ENCODE measurements around the gene GABRB1.

DNA sequence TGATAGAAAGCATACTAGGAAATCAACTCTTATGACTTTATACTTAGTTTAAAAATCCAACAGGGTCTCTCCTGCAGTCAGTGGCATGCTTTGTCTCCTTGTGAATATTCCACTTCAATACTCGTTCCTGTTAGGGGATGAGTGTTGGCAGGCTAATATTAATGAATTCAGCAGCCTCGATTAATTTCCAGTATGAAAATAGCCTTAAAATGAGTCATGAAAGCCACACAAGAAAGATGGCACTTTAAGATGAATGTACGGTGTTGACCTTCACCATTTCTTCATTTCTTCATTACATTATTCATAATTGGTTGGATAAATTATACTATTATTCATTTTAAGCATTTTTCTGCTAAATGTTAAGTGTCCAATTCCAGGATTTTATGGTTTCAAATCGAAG, 29.2 kb downstream of the GABRB1 start:
- TF ChIP-seq, protein P1, sequence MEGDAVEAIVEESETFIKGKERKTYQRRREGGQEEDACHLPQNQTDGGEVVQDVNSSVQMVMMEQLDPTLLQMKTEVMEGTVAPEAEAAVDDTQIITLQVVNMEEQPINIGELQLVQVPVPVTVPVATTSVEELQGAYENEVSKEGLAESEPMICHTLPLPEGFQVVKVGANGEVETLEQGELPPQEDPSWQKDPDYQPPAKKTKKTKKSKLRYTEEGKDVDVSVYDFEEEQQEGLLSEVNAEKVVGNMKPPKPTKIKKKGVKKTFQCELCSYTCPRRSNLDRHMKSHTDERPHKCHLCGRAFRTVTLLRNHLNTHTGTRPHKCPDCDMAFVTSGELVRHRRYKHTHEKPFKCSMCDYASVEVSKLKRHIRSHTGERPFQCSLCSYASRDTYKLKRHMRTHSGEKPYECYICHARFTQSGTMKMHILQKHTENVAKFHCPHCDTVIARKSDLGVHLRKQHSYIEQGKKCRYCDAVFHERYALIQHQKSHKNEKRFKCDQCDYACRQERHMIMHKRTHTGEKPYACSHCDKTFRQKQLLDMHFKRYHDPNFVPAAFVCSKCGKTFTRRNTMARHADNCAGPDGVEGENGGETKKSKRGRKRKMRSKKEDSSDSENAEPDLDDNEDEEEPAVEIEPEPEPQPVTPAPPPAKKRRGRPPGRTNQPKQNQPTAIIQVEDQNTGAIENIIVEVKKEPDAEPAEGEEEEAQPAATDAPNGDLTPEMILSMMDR (IDR thresholded peaks at IDR 0.05), result no peak
- TF ChIP-seq EP300 (IDR thresholded peaks at IDR 0.05), result no peak
- TF ChIP-seq POLR2A (IDR thresholded peaks at IDR 0.05), result no peak
- no peak for TF ChIP-seq POLR2AphosphoS5 (IDR thresholded peaks at IDR 0.05)
